ENCODE results near the gene NR6A1. TPM values are rescaled to one million over a fixed set of nuclear protein-coding genes. Genes with fewer than 3 reads are reported as not detected.

The NR6A1 gene
- total and polyA plus RNA-seq, 2 experiments from 2014 or later: 44.2 to 139 TPM

- TF ChIP-seq, protein P1, sequence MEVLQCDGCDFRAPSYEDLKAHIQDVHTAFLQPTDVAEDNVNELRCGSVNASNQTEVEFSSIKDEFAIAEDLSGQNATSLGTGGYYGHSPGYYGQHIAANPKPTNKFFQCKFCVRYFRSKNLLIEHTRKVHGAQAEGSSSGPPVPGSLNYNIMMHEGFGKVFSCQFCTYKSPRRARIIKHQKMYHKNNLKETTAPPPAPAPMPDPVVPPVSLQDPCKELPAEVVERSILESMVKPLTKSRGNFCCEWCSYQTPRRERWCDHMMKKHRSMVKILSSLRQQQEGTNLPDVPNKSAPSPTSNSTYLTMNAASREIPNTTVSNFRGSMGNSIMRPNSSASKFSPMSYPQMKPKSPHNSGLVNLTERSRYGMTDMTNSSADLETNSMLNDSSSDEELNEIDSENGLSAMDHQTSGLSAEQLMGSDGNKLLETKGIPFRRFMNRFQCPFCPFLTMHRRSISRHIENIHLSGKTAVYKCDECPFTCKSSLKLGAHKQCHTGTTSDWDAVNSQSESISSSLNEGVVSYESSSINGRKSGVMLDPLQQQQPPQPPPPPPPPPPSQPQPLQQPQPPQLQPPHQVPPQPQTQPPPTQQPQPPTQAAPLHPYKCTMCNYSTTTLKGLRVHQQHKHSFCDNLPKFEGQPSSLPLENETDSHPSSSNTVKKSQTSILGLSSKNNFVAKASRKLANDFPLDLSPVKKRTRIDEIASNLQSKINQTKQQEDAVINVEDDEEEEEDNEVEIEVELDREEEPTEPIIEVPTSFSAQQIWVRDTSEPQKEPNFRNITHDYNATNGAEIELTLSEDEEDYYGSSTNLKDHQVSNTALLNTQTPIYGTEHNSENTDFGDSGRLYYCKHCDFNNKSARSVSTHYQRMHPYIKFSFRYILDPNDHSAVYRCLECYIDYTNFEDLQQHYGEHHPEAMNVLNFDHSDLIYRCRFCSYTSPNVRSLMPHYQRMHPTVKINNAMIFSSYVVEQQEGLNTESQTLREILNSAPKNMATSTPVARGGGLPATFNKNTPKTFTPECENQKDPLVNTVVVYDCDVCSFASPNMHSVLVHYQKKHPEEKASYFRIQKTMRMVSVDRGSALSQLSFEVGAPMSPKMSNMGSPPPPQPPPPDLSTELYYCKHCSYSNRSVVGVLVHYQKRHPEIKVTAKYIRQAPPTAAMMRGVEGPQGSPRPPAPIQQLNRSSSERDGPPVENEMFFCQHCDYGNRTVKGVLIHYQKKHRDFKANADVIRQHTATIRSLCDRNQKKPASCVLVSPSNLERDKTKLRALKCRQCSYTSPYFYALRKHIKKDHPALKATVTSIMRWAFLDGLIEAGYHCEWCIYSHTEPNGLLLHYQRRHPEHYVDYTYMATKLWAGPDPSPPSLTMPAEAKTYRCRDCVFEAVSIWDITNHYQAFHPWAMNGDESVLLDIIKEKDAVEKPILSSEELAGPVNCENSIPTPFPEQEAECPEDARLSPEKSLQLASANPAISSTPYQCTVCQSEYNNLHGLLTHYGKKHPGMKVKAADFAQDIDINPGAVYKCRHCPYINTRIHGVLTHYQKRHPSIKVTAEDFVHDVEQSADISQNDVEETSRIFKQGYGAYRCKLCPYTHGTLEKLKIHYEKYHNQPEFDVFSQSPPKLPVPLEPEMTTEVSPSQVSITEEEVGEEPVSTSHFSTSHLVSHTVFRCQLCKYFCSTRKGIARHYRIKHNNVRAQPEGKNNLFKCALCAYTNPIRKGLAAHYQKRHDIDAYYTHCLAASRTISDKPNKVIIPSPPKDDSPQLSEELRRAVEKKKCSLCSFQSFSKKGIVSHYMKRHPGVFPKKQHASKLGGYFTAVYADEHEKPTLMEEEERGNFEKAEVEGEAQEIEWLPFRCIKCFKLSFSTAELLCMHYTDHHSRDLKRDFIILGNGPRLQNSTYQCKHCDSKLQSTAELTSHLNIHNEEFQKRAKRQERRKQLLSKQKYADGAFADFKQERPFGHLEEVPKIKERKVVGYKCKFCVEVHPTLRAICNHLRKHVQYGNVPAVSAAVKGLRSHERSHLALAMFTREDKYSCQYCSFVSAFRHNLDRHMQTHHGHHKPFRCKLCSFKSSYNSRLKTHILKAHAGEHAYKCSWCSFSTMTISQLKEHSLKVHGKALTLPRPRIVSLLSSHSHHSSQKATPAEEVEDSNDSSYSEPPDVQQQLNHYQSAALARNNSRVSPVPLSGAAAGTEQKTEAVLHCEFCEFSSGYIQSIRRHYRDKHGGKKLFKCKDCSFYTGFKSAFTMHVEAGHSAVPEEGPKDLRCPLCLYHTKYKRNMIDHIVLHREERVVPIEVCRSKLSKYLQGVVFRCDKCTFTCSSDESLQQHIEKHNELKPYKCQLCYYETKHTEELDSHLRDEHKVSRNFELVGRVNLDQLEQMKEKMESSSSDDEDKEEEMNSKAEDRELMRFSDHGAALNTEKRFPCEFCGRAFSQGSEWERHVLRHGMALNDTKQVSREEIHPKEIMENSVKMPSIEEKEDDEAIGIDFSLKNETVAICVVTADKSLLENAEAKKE (CRISPR knock-in tag; IDR thresholded peaks at IDR 0.05): no peak
- no peak for TF ChIP-seq JUNB (IDR thresholded peaks at IDR 0.05; ENCODE audit: unreplicated experiment)
- TF ChIP-seq CREB1 (CRISPR knock-in tag; IDR thresholded peaks at IDR 0.05; ENCODE audit: low read depth): no peak
- TF ChIP-seq STAT1 (IDR thresholded peaks at IDR 0.05; ENCODE audit: unreplicated experiment): no peak
Observed at GRCh38 chr9:124498040-124498439, 273.1 kb downstream of the NR6A1 start (continued).

DNA sequence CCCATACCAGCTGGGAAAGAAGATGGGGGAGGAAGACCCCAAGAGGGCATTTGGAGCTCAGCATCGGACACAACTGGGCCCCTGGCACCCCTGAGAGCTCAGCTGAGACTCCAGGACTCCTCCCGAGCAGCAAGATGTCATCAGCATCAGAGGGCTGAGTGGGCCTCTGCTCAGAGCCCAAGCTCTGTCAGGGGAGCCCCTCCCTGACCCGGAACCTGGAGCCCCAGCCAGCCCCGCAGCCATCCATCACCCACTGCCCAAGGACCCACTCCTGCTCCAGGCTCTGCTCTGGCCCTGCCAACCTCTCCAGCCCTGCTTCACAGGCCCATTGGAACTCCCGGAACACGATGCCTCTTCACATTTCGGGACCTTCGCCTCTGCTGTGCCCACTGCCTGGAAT is 273.7 kb downstream of the NR6A1 start:
- Histone ChIP-seq H2AFZ (no peak overlapping the region), H3F3A (replicated peaks; ENCODE audit: low read depth) (no peaks in the 10 kb centered on the region), H4K20me1 (replicated peaks; ENCODE audit: insufficient read depth) (no peaks in the 10 kb centered on the region; the same call in 1 of the 2 replicates), H3K4me1 (ENCODE audit: insufficient read depth) (no peaks in the 10 kb centered on the region), H3K36me3 (ENCODE audit: insufficient read depth) (no peaks in the 10 kb centered on the region), H3K4me3 (no peak overlapping the region), H3K9me2 (ENCODE audit: insufficient read depth) (no peaks in the 10 kb centered on the region), H3K4me2 (no peak overlapping the region), H3K27ac (ENCODE audit: low read depth) (no peak overlapping the region), H3K27me3 (ENCODE audit: insufficient read depth) (peaks cover 18% of the 10 kb centered on the region), H3K79me2 (replicated peaks; ENCODE audit: insufficient read depth) (no peaks in the 10 kb centered on the region)
- H3K36me3 Mint-ChIP-seq (ENCODE audit: low read depth): no peaks in the 10 kb centered on the region; the same call in 2 of the 3 replicates
- H3K27ac Mint-ChIP-seq: no peak overlapping the region
- ATAC-seq (no peak), DNase-seq (ENCODE audit: low spot score) (no peak)
- H3K4me3 Mint-ChIP-seq: no peak overlapping the region
- H3K27me3 Mint-ChIP-seq (ENCODE audit: insufficient read depth, low read depth, poor library complexity): peaks cover 20% of the 10 kb centered on the region
- H3K9me3 Mint-ChIP-seq: no peaks in the 10 kb centered on the region
- peaks cover 6% of the 10 kb centered on the region for H3K4me1 Mint-ChIP-seq
- TF ChIP-seq NANOG (IDR thresholded peaks at IDR 0.05; ENCODE audit: borderline replicate concordance) (no peak), ETS1 (IDR thresholded peaks at IDR 0.05) (no peak), EZH2phosphoT487 (IDR thresholded peaks at IDR 0.05; ENCODE audit: unreplicated experiment) (no peak), STAT1 (IDR thresholded peaks at IDR 0.05; ENCODE audit: unreplicated experiment) (no peak), ZNF114 (CRISPR knock-in tag; IDR thresholded peaks at IDR 0.05) (no peak)
- TF ChIP-seq, protein P1 (CRISPR knock-in tag; IDR thresholded peaks at IDR 0.05): no peak
